Ishikawa (cell line): ENCODE measurements around the gene GATA3.

ENCODE experiments used
- CEBPB ChIP-seq: IDR thresholded peaks from 2 replicates; pipeline ENCODE4 v1.6.1; 2012
- CREB1 ChIP-seq: IDR thresholded peaks from 2 replicates; pipeline ENCODE4 v1.6.1; 2012; ENCODE audit warnings: low read depth
- EGR1 ChIP-seq: IDR thresholded peaks from 2 replicates; pipeline ENCODE4 v1.6.1; 2012
- EP300 ChIP-seq: IDR thresholded peaks from 2 replicates; pipeline ENCODE4 v1.6.1; 2012; ENCODE audit warnings: borderline replicate concordance
- FOXM1 ChIP-seq: IDR thresholded peaks from 2 replicates; pipeline ENCODE4 v1.6.1; 2012; ENCODE audit warnings: low read depth, borderline replicate concordance
- MAX ChIP-seq: IDR thresholded peaks from 2 replicates; pipeline ENCODE4 v1.6.1; 2012
- NFIC ChIP-seq: IDR thresholded peaks from 2 replicates; pipeline ENCODE4 v1.6.1; 2012
- RAD21 ChIP-seq: IDR thresholded peaks from 2 replicates; pipeline ENCODE4 v1.6.1; 2012; ENCODE audit warnings: low read depth
- REST ChIP-seq: IDR thresholded peaks from 2 replicates; pipeline ENCODE4 v1.6.1; 2012; ENCODE audit warnings: low read depth, mild to moderate bottlenecking
- TAF1 ChIP-seq: IDR thresholded peaks from 2 replicates; pipeline ENCODE4 v1.6.1; 2012; ENCODE audit warnings: low read depth, mild to moderate bottlenecking
- TCF12 ChIP-seq: IDR thresholded peaks from 2 replicates; pipeline ENCODE4 v1.6.1; 2012; ENCODE audit warnings: low read depth
- TEAD4 ChIP-seq: IDR thresholded peaks from 2 replicates; pipeline ENCODE4 v1.6.1; 2012
- USF1 ChIP-seq: IDR thresholded peaks from 2 replicates; pipeline ENCODE4 v1.6.1; 2012
- YY1 ChIP-seq: IDR thresholded peaks from 2 replicates; pipeline ENCODE4 v1.6.1; 2012; ENCODE audit warnings: low read depth
- ZBTB7A ChIP-seq: IDR thresholded peaks from 2 replicates; pipeline ENCODE4 v1.6.1; 2012; ENCODE audit warnings: low read depth

The GATA3 gene

GRCh38 chr10:8113616-8114015 is 59.1 kb downstream of the GATA3 start:
- TF ChIP-seq CEBPB (no peak), MAX (no peak), ZBTB7A (no peak), YY1 (no peak), NFIC (no peak), RAD21 (no peak), EGR1 (no peak), TAF1 (no peak), TCF12 (no peak), USF1 (no peak), TEAD4 (no peak)

GRCh38 chr10:8114741-8115617 is 60.5 kb downstream of the GATA3 start:
- TF ChIP-seq ZBTB7A (no peak), NFIC (no peak), EGR1 (no peak), EP300 (no peak), USF1 (no peak), TAF1 (no peak), TCF12 (no peak), MAX (no peak), REST (no peak)

- no peak for TF ChIP-seq CREB1
- no peak for TF ChIP-seq TCF12
- no peak for TF ChIP-seq CEBPB
- no peak for TF ChIP-seq EP300
- TF ChIP-seq YY1 = no peak
- TF ChIP-seq ZBTB7A = no peak
- TF ChIP-seq FOXM1 = no peak
Measured at GRCh38 chr10:8115618-8115980, 61.1 kb downstream of the GATA3 start.

- TF ChIP-seq CEBPB = no peak
- no peak for TF ChIP-seq FOXM1
- TF ChIP-seq CREB1 = no peak
- no peak for TF ChIP-seq TEAD4
- TF ChIP-seq TAF1 = no peak
Measured at GRCh38 chr10:8116474-8116873, 62.0 kb downstream of the GATA3 start.

GRCh38 chr10:8116926-8117493 is 62.5 kb downstream of the GATA3 start:
- TF ChIP-seq NFIC (no peak), EP300 (no peak), USF1 (no peak), TEAD4 (no peak), REST (no peak), MAX (no peak), ZBTB7A (no peak), EGR1 (no peak), FOXM1 (no peak), CEBPB (no peak), RAD21 (no peak), YY1 (no peak), TAF1 (no peak), CREB1 (no peak)
